Activated B cell treated with CpG ODN at 0.5 μM for 24 hours (primary cell): ENCODE results near the gene CD200R1L. TPM values are rescaled to one million over a fixed set of nuclear protein-coding genes. Genes with fewer than 3 reads are reported as not detected.
A peak's percentile ranks its signal among the peaks of the same experiment; 100 is the strongest.

Experiments
- ATAC-seq: fragments of 200-7000 bp; cut with Tn5 transposase; one replicate; pipeline ENCODE4 v1.10.0; 2021; ENCODE audit warnings: low read depth, mild to moderate bottlenecking, moderate library complexity
- CTCF ChIA-PET: fragments of 350-600 bp; sonication (Branson Sonifier 250); formaldehyde crosslinking; loops from one replicate; lab custom pipeline; 2021; ENCODE audit warnings: antibody characterized with exemption; lab: Charles Lee
- POLR2A ChIA-PET: fragments of 350-600 bp; sonication (Branson Sonifier 250); formaldehyde crosslinking; loops from one replicate; lab custom pipeline; 2021; ENCODE audit warnings: antibody characterized with exemption; lab: Charles Lee
- DNase-seq: peaks from one replicate; pipeline ENCODE4 v3.0.0; 2022
- H3K27ac Mint-ChIP-seq: one replicate; pipeline ENCODE4 v1.8.0; 2020; ENCODE audit warnings: mixed read lengths
- H3K27me3 Mint-ChIP-seq: one replicate; pipeline ENCODE4 v1.8.0; 2021; ENCODE audit warnings: mixed read lengths
- H3K36me3 Mint-ChIP-seq: one replicate; pipeline ENCODE4 v1.8.0; 2021; ENCODE audit warnings: low read depth, mixed read lengths
- H3K4me1 Mint-ChIP-seq: one replicate; pipeline ENCODE4 v1.8.0; 2021; ENCODE audit warnings: mixed read lengths
- H3K4me3 Mint-ChIP-seq: one replicate; pipeline ENCODE4 v1.8.0; 2020; ENCODE audit warnings: mild to moderate bottlenecking, mixed read lengths
- H3K9me3 Mint-ChIP-seq: one replicate; pipeline ENCODE4 v1.8.0; 2020; ENCODE audit warnings: mixed read lengths
- CTCF ChIP-seq: fragments of 200-600 bp; IDR thresholded peaks from one replicate; pipeline ENCODE4 v1.8.0; 2022; ENCODE audit warnings: antibody characterized with exemption, mild to moderate bottlenecking
- intact Hi-C: fragments of 100-400 bp; cut with micrococcal nuclease; formaldehyde crosslinking; loops from one replicate; pipeline ENCODE4 v1.15.1; 2024
- total RNA-seq: library from RNA; stranded (reverse); gene quantifications from 2 replicates; pipeline ENCODE4 v1.2.3, GENCODE V29; 2022

The CD200R1L gene
- total RNA-seq, 1 donor from 2014 or later: not detected

GRCh38 chr3:112773864-112774263 lies 72.8 kb downstream of the CD200R1L start:
- no peaks in the 10 kb centered on the region for H3K9me3 Mint-ChIP-seq
- POLR2A ChIA-PET: interaction anchor here (1.6 kb wide), 1 partner anchor 40 kb away, joined by 5 read pairs; no protein-coding TSS in a partner anchor
- no peaks in the 10 kb centered on the region for H3K36me3 Mint-ChIP-seq
- no peak overlapping the region for H3K4me3 Mint-ChIP-seq
- DNase-seq: no peak
- ATAC-seq: peak; percentile 49
- H3K27ac Mint-ChIP-seq: peak overlapping the region; percentile 52
- H3K4me1 Mint-ChIP-seq: peaks cover 53% of the 10 kb centered on the region
- intact Hi-C loops: no loop called here
- H3K27me3 Mint-ChIP-seq: no peaks in the 10 kb centered on the region
- CTCF ChIA-PET: interaction anchor here (0.8 to 0.9 kb wide), 2 partner anchors 26 to 39 kb away, joined by 3 to 5 read pairs; no protein-coding TSS in a partner anchor
- no peak for TF ChIP-seq CTCF

GRCh38 chr3:112770951-112771350 lies 75.7 kb downstream of the CD200R1L start:
- intact Hi-C loops: no loop called here
- no peak for ATAC-seq
- peaks cover 62% of the 10 kb centered on the region for H3K4me1 Mint-ChIP-seq
- H3K4me3 Mint-ChIP-seq: no peak overlapping the region
- H3K9me3 Mint-ChIP-seq: no peaks in the 10 kb centered on the region
- no peak for TF ChIP-seq CTCF
- H3K27me3 Mint-ChIP-seq: no peaks in the 10 kb centered on the region
- no peak for DNase-seq
- ChIA-PET CTCF (no interaction called here), POLR2A (interaction anchor here (0.6 to 1.2 kb wide), 2 partner anchors 10 to 220 kb away, joined by 5 read pairs; partner anchors contain the start of gene GTPBP8)
- no peak overlapping the region for H3K27ac Mint-ChIP-seq
- no peaks in the 10 kb centered on the region for H3K36me3 Mint-ChIP-seq

DNA sequence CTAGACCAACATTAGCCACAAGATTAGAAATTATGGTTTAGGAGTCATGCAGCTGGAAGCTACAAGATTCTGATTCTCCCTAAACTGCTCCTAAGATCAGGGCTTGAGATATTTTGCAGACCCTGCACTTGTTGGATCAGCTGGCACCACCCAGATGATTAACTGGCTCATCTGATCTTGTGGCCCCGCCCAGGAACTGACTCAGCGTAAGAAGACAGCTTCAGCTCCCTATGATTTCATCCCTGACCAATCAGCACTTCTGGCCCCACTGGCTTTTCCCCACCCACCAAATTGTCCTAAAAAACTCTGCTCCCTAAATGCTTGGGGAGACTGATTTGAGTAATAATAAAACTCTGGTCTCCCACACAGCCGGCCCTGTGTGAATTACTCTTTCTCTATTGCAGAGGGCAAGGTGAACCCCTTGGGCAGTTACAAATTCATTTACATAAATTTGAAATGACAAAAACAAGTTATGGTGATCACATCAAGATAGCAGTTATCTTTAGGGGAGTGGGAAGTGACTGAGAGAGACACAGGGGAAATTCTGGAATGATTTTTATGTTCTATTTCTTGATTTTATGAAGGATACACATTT lies 76.5 kb downstream of the CD200R1L start:
- ChIA-PET CTCF (interaction anchor here (1.2 kb wide), 1 partner anchor 35 kb away, joined by 4 read pairs; no protein-coding TSS in a partner anchor), POLR2A (interaction anchor here (1.2 kb wide), 1 partner anchor 221 kb away, joined by 5 read pairs; the partner anchor contains the start of gene GTPBP8)
- Mint-ChIP-seq H3K4me3 (no peak overlapping the region), H3K9me3 (no peaks in the 10 kb centered on the region), H3K4me1 (peaks cover 55% of the 10 kb centered on the region), H3K27ac (no peak overlapping the region), H3K27me3 (no peaks in the 10 kb centered on the region), H3K36me3 (no peaks in the 10 kb centered on the region)
- intact Hi-C loops: no loop called here
- no peak for ATAC-seq
- no peak for TF ChIP-seq CTCF
- no peak for DNase-seq

DNA sequence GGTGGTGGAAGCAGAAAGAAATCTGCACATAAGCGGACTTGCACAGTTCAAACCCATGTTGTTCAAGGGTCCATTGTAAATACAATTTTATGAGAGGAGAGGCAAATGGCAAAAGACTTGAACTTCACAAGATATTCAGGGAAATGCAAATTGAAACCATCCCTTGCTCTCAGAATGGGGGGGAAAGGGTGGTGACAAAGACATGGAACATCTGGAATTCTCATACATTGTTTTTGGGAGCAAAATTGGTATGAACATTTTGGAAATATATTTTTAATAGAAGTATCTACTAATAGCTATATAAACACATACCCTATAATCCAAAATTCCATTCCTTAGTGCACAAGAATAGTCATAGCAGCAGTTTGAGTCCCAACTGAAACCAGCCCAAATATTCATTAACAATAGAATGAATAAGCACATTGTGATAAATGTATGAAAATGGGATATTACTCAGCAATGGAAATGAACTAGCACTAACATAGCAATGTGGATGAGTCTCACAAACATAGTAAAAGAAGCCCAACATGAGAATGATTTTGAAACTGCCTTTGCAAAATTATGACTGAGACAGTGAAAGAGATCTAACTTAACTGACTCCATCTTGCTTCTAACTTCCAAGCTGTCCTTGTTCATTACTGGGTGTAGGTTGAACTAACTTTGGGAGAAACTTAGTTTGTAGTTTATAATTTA lies 77.2 kb downstream of the CD200R1L start:
- ATAC-seq: no peak
- CTCF ChIA-PET: interaction anchor here (1.2 kb wide), 1 partner anchor 35 kb away, joined by 4 read pairs; no protein-coding TSS in a partner anchor
- intact Hi-C loops: loop anchor here (5.0 kb wide), 1 partner anchor 88 kb away; no protein-coding TSS in a partner anchor
- TF ChIP-seq CTCF: no peak
- Mint-ChIP-seq H3K36me3 (no peaks in the 10 kb centered on the region), H3K27ac (no peak overlapping the region), H3K4me3 (no peak overlapping the region), H3K9me3 (no peaks in the 10 kb centered on the region), H3K27me3 (no peaks in the 10 kb centered on the region), H3K4me1 (peaks cover 48% of the 10 kb centered on the region)
- POLR2A ChIA-PET: no interaction called here
- DNase-seq: no peak

DNA sequence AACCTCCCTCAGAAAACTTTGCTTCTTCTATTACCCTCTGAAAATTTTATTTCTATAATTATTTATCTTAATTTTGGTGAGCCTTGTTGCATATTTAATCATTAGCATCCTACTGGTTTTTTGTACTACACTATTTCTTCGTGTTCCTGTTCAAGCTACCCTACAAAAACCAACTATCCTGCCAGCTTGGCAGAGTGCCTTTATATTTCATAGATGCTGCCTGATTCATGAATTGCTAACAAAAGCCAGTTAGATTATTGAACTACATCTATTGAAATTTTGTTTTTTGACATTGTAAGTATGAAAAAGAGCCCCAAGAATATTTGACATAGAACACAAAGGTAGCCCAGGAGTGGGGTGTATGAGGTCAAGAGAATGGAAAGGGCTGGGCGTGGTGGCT lies 78.9 kb downstream of the CD200R1L start:
- CTCF ChIA-PET: interaction anchor here (0.8 kb wide), 1 partner anchor 212 kb away, joined by 3 read pairs; no protein-coding TSS in a partner anchor

More for the DNA sequence above, 78.9 kb downstream of the CD200R1L start:
- H3K27me3 Mint-ChIP-seq: no peaks in the 10 kb centered on the region
- POLR2A ChIA-PET: interaction anchor here (1.4 kb wide), 1 partner anchor 8 kb away, joined by 4 read pairs; no protein-coding TSS in a partner anchor
- no peaks in the 10 kb centered on the region for H3K36me3 Mint-ChIP-seq
- intact Hi-C loops: loop anchor here (1.0 to 5.0 kb wide), 4 partner anchors 9 to 91 kb away; no protein-coding TSS in a partner anchor
- peak overlapping the region; percentile 25 for H3K4me3 Mint-ChIP-seq
- H3K4me1 Mint-ChIP-seq: peaks cover 38% of the 10 kb centered on the region
- no peaks in the 10 kb centered on the region for H3K9me3 Mint-ChIP-seq
- ATAC-seq (no peak), DNase-seq (no peak)
- peak overlapping the region; percentile 44 for H3K27ac Mint-ChIP-seq
- no peak for TF ChIP-seq CTCF
